H1 (cell line): ENCODE measurements around the gene LMTK2.

Experiments used
- CHD2 ChIP-seq: IDR thresholded peaks from 2 replicates; pipeline ENCODE4 v1.6.1; 2012; ENCODE audit warnings: low read length, improper control_type of control experiment
- CTCF ChIP-seq, 3 experiments: IDR thresholded peaks; 1 replicate in 2 of 3; 2 replicates in 1 of 3; pipeline versions ENCODE4 v1.5.1 to v1.6.1; 2011; ENCODE audit warnings: low read length in 3 of 3, mild to moderate bottlenecking in 3 of 3, inconsistent platforms in 2 of 3, low read depth in 1 of 3, moderate library complexity in 1 of 3; ENCODE audit not compliant: insufficient read depth in 1 of 3; ENCODE audit errors: control extremely low read depth in 1 of 3
- EGR1 ChIP-seq: IDR thresholded peaks from 2 replicates; pipeline ENCODE4 v1.6.1; 2011; ENCODE audit warnings: low read depth, low read length, borderline replicate concordance
- EP300 ChIP-seq, 2 experiments: IDR thresholded peaks; 1 replicate in 1 of 2; 2 replicates in 1 of 2; pipeline ENCODE4 v1.6.1; 2011 to 2012; ENCODE audit warnings: low read depth in 2 of 2, low read length in 2 of 2, mild to moderate bottlenecking in 2 of 2, borderline replicate concordance in 1 of 2, inconsistent platforms in 1 of 2, moderate library complexity in 1 of 2
- HDAC2 ChIP-seq, 2 experiments: fragments of 300-600 bp in 1 of 2; sonication (generic) in 1 of 2; IDR thresholded peaks; 2 replicates each; pipeline ENCODE4 v1.6.1; 2011 to 2012; ENCODE audit warnings: low read depth in 2 of 2, low read length in 2 of 2, mild to moderate bottlenecking in 2 of 2, moderate library complexity in 2 of 2, borderline replicate concordance in 1 of 2, inconsistent platforms in 1 of 2
- POLR2A ChIP-seq, 2 experiments: IDR thresholded peaks; 1 replicate in 1 of 2; 2 replicates in 1 of 2; pipeline ENCODE4 v1.6.1; 2011; ENCODE audit warnings: low read depth in 2 of 2, low read length in 2 of 2, mild to moderate bottlenecking in 2 of 2; ENCODE audit errors: control extremely low read depth in 1 of 2
- POLR2AphosphoS5 ChIP-seq: IDR thresholded peaks from 2 replicates; pipeline ENCODE4 v1.6.1; 2011; ENCODE audit warnings: low read depth, low read length
- SAP30 ChIP-seq: fragments of 300-600 bp; sonication (generic); IDR thresholded peaks from 2 replicates; pipeline ENCODE4 v1.7.1; 2012; ENCODE audit warnings: low read length, moderate library complexity, mild to moderate bottlenecking, inconsistent platforms; ENCODE audit not compliant: insufficient read depth, insufficient replicate concordance
- SUZ12 ChIP-seq: fragments of 200-600 bp; sonication (generic); IDR thresholded peaks from 2 replicates; pipeline ENCODE4 v1.6.1; 2012; ENCODE audit warnings: mild to moderate bottlenecking, inconsistent platforms, low read length, moderate library complexity, mixed read lengths
- TAF7 ChIP-seq: optimal IDR thresholded peaks from 2 replicates; pipeline ENCODE3; 2011; ENCODE audit warnings: low read depth, mild to moderate bottlenecking, inconsistent platforms, low read length, moderate library complexity, borderline replicate concordance
- TF ChIP-seq, protein P1 (sequence below): IDR thresholded peaks from 2 replicates; pipeline ENCODE4 v1.6.1; 2012; ENCODE audit warnings: inconsistent platforms

DNA sequence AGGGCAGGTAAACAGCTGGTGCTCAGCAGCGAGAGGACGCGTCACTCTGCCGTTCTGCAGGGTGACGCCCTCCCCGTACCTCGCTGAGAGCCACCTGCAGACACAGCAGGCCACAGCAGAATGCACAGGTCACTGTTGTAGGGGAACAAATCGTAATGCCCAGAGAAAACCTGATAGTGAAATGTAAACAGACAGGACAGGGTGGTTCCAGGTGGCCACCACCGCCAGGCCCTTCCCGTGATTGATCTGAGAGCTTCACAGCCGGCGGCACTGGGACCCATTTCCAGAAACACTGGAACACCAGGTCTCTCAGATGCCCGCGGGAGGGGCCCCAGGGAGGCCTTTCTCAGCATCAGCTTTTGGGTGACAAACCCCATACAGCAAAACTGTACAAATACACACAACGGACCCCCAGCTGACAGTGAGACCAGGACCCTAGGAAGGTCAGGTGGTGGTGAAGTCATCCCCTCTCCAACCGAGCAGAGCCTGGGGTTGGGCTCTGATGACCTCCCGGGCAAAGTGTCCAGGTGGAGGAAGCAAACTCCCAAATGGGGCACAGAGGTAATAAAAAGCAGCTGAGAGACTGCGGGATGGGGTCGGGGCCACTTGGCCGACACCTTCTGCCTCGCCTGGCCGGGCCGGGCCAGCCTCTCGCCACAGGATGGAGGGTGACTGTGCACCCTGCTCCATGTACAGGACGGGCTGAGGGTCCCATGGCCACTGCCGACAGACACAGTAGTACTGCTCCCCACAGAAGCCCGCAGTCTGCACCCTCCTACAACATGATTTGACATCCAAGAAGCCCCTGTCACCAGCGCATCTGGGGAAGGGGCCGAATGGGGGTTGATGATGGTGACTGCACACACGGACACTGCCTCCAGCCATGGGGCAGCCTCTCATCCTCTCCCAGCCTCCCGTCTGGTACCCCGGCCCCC is 109.2 kb downstream of the LMTK2 start:
- TF ChIP-seq SAP30 (no peak), HDAC2 (IDR thresholded peaks at IDR 0.05; ENCODE audit: borderline replicate concordance in 1 of 2, low read depth in 2 of 2, low read length in 2 of 2) (no peak), POLR2AphosphoS5 (no peak), CTCF (IDR thresholded peaks at IDR 0.05; ENCODE audit: control extremely low read depth in 1 of 3, insufficient read depth in 1 of 3, low read depth in 1 of 3, low read length in 3 of 3) (no peak), EGR1 (no peak), POLR2A (IDR thresholded peaks at IDR 0.05; ENCODE audit: control extremely low read depth in 1 of 2, low read depth in 2 of 2, low read length in 2 of 2) (no peak), CHD2 (no peak), SUZ12 (no peak), TAF7 (no peak), EP300 (IDR thresholded peaks at IDR 0.05; ENCODE audit: borderline replicate concordance in 1 of 2, low read depth in 2 of 2, low read length in 2 of 2) (no peak)
- TF ChIP-seq, protein P1, sequence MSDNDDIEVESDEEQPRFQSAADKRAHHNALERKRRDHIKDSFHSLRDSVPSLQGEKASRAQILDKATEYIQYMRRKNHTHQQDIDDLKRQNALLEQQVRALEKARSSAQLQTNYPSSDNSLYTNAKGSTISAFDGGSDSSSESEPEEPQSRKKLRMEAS, result no peak
